Jurkat, Clone E6-1 (cell line): ENCODE measurements around the gene DYNC1LI2. TPM values are rescaled to one million over a fixed set of nuclear protein-coding genes. Genes with fewer than 3 reads are reported as not detected.
"Not testable (repeated sequence)": the region's sequence is repeated elsewhere in the genome, so short reads cannot be mapped to it uniquely, and the experiment has no call there.

Experiments used
- DNase-seq: peaks from one replicate; pipeline ENCODE4 v3.0.0-alpha.2; 2011; ENCODE audit warnings: low read depth, low spot score
- H3K4me3 ChIP-seq: 2 replicates; pipeline ENCODE4 v1.5.1; 2011; ENCODE audit warnings: mild to moderate bottlenecking, low read length, control low read depth, moderate library complexity
- polyA plus RNA-seq: library from polyadenylated mRNA; unstranded; fragments of >200 nt; gene quantifications from one replicate; pipeline ENCODE4 v1.2.1, GENCODE V29; 2012; ENCODE audit warnings: missing spikeins; ENCODE audit not compliant: insufficient read length, insufficient read depth

DYNC1LI2 gene
- polyA plus RNA-seq, result 43.1 TPM

DNA sequence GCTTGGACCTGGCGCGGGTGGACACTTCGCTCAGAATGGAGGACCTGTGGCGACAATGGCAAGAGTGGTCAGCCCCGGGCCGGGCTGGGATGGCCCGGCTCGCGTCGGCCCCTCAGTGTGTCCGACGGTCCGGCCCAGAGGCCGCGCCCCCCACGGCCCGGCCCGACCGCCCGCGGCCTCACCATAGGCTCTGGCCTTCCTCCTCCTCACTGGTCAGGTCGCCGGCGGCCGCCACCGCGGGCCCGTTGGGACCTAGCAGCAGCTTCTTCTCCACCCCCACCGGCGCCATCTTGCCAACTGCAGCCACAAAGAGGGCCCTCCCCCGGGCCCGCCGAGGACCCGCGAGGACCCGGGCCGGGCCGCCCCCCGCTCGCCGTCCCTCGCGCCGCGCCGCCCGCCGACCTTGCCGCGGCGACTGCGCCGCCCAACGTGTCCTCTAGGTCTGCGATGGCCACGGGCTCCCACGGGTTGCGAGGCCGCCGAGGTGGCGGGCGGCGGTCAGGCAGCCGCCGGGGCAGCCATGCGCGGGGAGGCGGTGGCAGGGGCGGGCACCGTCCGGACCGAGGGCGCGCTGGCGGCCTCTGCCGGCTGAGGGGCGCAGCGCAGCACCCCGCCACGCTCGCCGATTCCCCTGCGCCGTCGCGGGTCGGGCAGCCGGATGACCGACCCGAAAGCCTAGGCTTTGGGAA lies at the start of gene DYNC1LI2:
Gene DYNC1LI2 (minus strand): TSS at position 307 of the 689 bp plus-strand sequence. CDS start 18 bp downstream, at position 289.
- H3K4me3 ChIP-seq, result peak within 1 kb of the TSS; percentile 75
- peak; percentile 49 for DNase-seq

DNA sequence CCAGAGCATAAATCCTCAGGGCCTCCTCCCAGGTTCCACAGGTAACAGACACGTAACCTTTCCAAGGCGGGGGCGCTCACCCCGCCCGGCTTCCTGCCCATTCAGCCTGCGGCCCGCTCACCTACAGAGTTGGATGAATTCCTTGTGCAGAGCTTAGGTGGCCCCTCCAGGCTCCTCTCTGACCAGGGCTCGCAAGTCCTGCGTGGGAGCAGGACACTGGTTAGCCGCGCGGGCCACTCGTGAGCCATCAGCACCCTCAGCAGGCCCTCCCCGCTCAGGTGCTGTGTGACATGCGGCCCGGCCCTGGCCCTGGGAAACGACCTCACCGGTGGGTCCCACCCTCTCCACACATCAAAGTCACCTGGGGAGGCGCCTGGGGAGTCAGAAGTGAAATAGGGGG lies 49.4 kb upstream of the DYNC1LI2 start:
- no peak for DNase-seq

DNA sequence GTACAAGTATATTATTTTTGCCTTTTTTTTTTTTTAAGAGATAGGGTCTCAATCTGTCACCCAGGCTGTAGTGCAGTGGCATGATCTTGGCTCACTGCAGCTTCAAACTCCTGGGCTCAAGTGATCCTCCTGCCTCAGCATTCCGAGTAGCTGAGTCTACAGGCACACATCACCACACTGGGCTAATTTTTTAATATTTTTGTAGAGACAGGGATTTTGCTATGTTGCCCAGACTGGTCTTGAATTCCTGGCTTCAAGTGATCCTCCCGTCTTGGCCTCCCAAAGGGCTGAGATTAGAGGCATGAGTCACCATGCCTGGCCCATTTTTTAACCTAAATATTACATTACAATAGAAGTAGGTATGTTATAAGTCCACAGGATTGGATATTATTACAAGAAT lies 46.8 kb upstream of the DYNC1LI2 start:
- DNase-seq, result no peak
- H3K4me3 ChIP-seq, result no peak overlapping the region

More for the DNA sequence above, 49.4 kb upstream of the DYNC1LI2 start:
- H3K4me3 ChIP-seq, result no peak overlapping the region

DNA sequence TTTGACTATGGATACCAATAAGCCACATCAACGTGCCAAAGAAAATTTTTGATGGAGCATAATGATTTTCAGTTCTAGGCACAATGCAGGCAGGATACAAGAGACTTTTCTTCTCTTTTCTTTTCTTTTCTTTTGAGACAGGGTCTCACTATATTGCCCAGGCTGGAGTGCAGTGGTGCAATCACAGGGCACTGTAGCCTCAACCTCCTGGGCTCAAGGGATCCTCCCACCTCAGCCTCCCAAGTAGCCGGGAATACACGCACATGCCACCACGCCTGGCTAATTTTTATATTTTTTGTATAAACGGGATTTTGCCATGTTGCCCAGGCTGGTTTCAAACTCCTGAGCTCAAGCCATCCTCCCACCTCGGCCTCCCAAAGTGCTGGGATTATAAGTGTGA lies 42.6 kb upstream of the DYNC1LI2 start:
- DNase-seq, H3K4me3 ChIP-seq: not testable (repeated sequence)

- H3K4me3 ChIP-seq, result no peak overlapping the region
- DNase-seq, result no peak
Measured at GRCh38 chr16:66790130-66790733, 38.8 kb upstream of the DYNC1LI2 start.

GRCh38 chr16:66787427-66787826 lies 36.0 kb upstream of the DYNC1LI2 start:
- no peak overlapping the region for H3K4me3 ChIP-seq

GRCh38 chr16:66786551-66786950 lies 35.1 kb upstream of the DYNC1LI2 start:
- no peak overlapping the region for H3K4me3 ChIP-seq
- no peak for DNase-seq

More at GRCh38 chr16:66787427-66787826, 36.0 kb upstream of the DYNC1LI2 start:
- DNase-seq, result no peak

GRCh38 chr16:66776457-66776856 lies 25.0 kb upstream of the DYNC1LI2 start:
- no peak overlapping the region for H3K4me3 ChIP-seq
- DNase-seq, result no peak

- no peak for DNase-seq
- no peak overlapping the region for H3K4me3 ChIP-seq
Measured at GRCh38 chr16:66774981-66775380, 23.6 kb upstream of the DYNC1LI2 start.

DNA sequence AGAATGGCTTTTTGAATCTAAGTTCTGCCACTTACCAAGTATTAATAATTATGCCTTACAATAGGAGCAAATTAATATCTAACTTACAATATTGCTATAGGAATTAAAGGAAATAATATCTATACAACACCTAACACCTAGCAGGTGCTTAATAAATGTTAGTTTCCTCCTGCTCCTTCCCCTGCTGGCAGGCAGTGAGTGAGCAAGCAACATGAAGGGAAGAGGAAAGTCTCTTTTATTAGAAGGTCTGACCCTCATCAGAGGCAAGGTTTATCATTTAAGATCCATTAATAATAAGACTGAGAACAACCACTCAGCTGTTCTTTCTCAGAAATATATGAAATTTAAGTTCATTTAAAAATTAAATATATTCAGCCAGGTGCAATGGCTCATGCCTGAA lies 6.7 kb upstream of the DYNC1LI2 start:
- H3K4me3 ChIP-seq, result no peak overlapping the region
- no peak for DNase-seq

GRCh38 chr16:66754819-66755218 lies 3.4 kb upstream of the DYNC1LI2 start:
- DNase-seq, result no peak

GRCh38 chr16:66754211-66754610 lies 2.8 kb upstream of the DYNC1LI2 start:
- no peak for DNase-seq
- no peak overlapping the region for H3K4me3 ChIP-seq

More at GRCh38 chr16:66754819-66755218, 3.4 kb upstream of the DYNC1LI2 start:
- H3K4me3 ChIP-seq, result no peak overlapping the region

GRCh38 chr16:66752958-66753357 lies 1.5 kb upstream of the DYNC1LI2 start:
- DNase-seq, result no peak

DNA sequence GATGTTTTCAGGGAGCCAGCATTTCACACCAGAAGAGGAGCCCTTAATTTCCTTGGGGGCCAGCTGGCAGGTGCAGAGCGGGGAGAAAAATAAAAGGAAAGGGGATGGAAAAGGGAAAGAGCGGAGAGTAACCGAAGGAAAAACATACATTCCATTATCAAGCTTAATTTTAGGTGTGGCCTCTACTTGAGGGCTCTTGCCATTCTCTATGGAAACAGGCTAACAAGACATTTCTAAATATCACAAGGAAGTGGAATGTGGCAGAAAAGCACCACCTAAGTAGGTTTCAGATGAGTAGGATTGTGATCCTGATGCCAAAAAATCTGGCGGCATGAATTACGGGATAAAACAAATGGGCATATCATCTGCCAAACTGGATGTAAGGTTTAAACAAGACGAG lies 970 bp upstream of the DYNC1LI2 start:
- H3K4me3 ChIP-seq, result peak overlapping the region; percentile 75; the same call in 1 of the 2 replicates
- no peak for DNase-seq

More at GRCh38 chr16:66752958-66753357, 1.5 kb upstream of the DYNC1LI2 start:
- no peak overlapping the region for H3K4me3 ChIP-seq

GRCh38 chr16:66751992-66752322 lies 548 bp upstream of the DYNC1LI2 start:
- DNase-seq, result no peak
- H3K4me3 ChIP-seq, result peak overlapping the region; percentile 75

GRCh38 chr16:66751053-66751302 lies 431 bp downstream of the DYNC1LI2 start:
- H3K4me3 ChIP-seq, result peak overlapping the region; percentile 75
- no peak for DNase-seq

DNA sequence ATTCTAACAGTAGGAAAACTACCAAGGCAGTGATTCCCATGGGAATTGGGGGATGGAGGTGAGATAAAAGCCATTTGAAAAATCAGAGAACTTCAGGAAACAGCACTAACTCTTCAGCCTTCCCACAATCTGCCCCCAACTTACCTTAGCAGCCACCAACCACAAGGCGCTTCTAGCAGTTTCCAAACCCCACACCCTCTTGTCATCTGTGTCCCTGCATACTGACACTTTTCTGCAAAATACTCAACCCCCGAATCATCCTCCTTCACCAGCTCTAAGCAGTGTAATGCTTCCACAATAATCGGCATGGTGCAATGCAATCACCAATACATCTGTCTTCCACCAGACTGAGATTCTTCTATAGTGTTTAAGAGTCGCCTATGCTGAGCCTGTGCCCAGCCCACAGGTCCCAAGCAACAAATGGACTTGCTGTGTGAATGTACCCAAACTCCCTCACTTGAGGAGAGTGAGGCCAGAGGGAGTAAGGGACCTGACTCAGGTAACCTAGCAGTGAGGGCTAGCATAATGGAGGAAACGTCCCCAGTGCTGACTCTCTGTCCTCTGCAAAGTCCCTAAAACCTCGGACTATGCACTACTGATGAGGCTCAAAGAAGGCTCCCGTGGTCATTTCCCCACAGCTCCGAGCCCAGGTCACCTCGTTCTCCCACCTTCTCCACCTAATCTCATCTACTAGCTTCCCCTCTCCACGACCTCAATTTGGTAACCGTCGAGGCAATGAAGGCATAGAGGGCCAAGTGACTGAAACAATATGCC lies 943 bp downstream of the DYNC1LI2 start:
- peak overlapping the region; percentile 75 for H3K4me3 ChIP-seq
- peak; percentile 24 for DNase-seq

- H3K4me3 ChIP-seq, result no peak overlapping the region
- DNase-seq, result peak; percentile 51
Measured at GRCh38 chr16:66746682-66747081, 4.7 kb downstream of the DYNC1LI2 start.

DNA sequence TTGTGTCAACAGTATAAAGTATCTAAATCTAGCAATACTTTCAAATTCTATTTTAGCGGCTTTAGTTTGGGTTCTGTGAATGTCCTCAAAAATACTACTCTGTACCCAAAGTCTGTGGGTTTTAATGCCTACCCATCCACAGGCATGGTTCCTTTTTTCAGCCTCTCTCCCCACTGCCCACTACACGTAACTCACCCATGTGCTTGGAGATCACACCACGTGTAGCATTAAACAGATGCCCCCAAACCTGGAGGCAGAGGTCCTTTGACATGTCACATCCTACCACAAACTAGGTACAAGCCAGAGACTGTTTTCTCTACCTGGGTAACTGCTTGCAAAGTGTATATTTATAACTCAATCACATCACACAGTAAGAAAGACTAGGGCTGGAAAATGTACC lies 5.4 kb downstream of the DYNC1LI2 start:
- DNase-seq, result no peak
- no peak overlapping the region for H3K4me3 ChIP-seq
